NT2/D1 (cell line): ENCODE measurements around the gene CPZ.

Experiments used
- SUZ12 ChIP-seq: IDR thresholded peaks from 2 replicates; pipeline ENCODE4 v1.6.1; 2011; ENCODE audit not compliant: insufficient read length, insufficient read depth; ENCODE audit errors: extremely low read depth
- YY1 ChIP-seq: IDR thresholded peaks from 2 replicates; pipeline ENCODE4 v1.6.1; 2011; ENCODE audit not compliant: insufficient read length, insufficient read depth
- ZNF274 ChIP-seq: IDR thresholded peaks from 2 replicates; pipeline ENCODE4 v1.6.1; 2011; ENCODE audit warnings: mild to moderate bottlenecking, low read depth, low read length

- TF ChIP-seq YY1 (no peak), ZNF274 (no peak), SUZ12 (no peak)
Measured at GRCh38 chr4:8560265-8561047, 32.1 kb upstream of the CPZ start.
